H1 (cell line): ENCODE data around the gene GALNT11. TPM values are rescaled to one million over a fixed set of nuclear protein-coding genes. Genes with fewer than 3 reads are reported as not detected.

Experiments
- CTCF ChIA-PET: fragments of 300-600 bp; sonication (Branson Sonifier 250); formaldehyde crosslinking; loops from one replicate; lab custom pipeline; 2021; ENCODE audit not compliant: partially characterized antibody; lab: Charles Lee
- POLR2A ChIA-PET: fragments of 300-600 bp; sonication (Branson Sonifier 250); formaldehyde crosslinking; loops from one replicate; lab custom pipeline; 2021; ENCODE audit warnings: inconsistent platforms; ENCODE audit not compliant: partially characterized antibody; lab: Charles Lee
- DNase-seq, 2 experiments: peaks; one replicate each; pipeline versions ENCODE4 v3.0.0 to v3.0.0-alpha.2; 2010 to 2022; ENCODE audit warnings: low spot score in 2 of 2, low read depth in 1 of 2, mixed read lengths in 1 of 2
- FAIRE-seq: peaks from 2 replicates; lab custom pipeline; 2011; peaks lifted over from hg19 to GRCh38; lab: Jason Lieb, UNC
- H2AFZ ChIP-seq: 2 replicates; pipeline ENCODE4 v1.8.1; 2012; ENCODE audit warnings: low read length, inconsistent platforms
- H2AK5ac ChIP-seq: 2 replicates; pipeline ENCODE4 v1.6.1; 2013; ENCODE audit warnings: low read depth, low read length
- H2BK120ac ChIP-seq: replicated peaks from 2 replicates; pipeline ENCODE3; 2013; ENCODE audit warnings: low read depth, low read length, inconsistent platforms
- H2BK12ac ChIP-seq: 2 replicates; pipeline ENCODE4 v1.6.1; 2013; ENCODE audit warnings: low read depth, low read length
- H2BK15ac ChIP-seq: 2 replicates; pipeline ENCODE4 v1.6.1; 2013; ENCODE audit warnings: low read length
- H2BK20ac ChIP-seq: 2 replicates; pipeline ENCODE4 v1.6.1; 2013; ENCODE audit warnings: low read length
- H2BK5ac ChIP-seq: 2 replicates; pipeline ENCODE4 v1.6.1; 2013; ENCODE audit warnings: low read depth, low read length
- H3K14ac ChIP-seq: 2 replicates; pipeline ENCODE4 v1.6.1; 2013; ENCODE audit warnings: inconsistent platforms; ENCODE audit not compliant: insufficient read length
- H3K18ac ChIP-seq: 2 replicates; pipeline ENCODE4 v1.6.1; 2013; ENCODE audit warnings: low read length; ENCODE audit errors: extremely low read depth
- H3K23ac ChIP-seq: 2 replicates; pipeline ENCODE4 v1.6.1; 2013; ENCODE audit warnings: inconsistent platforms; ENCODE audit not compliant: insufficient read length
- H3K23me2 ChIP-seq: 2 replicates; pipeline ENCODE4 v1.6.1; 2013; ENCODE audit warnings: low read depth, low read length
- H3K27ac ChIP-seq: 2 replicates; pipeline ENCODE4 v1.6.1; 2011; ENCODE audit warnings: low read depth, low read length, inconsistent platforms
- H3K27me3 ChIP-seq, 4 experiments: replicated peaks in 1 of 4; 1 replicate in 1 of 4; 2 replicates in 3 of 4; pipeline versions ENCODE4 v1.6.1 to v1.8.1; 2011 to 2013; ENCODE audit warnings: low read length in 3 of 4, mild to moderate bottlenecking in 3 of 4, inconsistent platforms in 2 of 4, mixed read lengths in 2 of 4, moderate library complexity in 1 of 4; ENCODE audit not compliant: control insufficient read depth in 3 of 4, insufficient read depth in 3 of 4; ENCODE audit errors: extremely low read depth in 1 of 4
- H3K36me3 ChIP-seq, 4 experiments: 2 replicates each; pipeline versions ENCODE4 v1.6.1 to v1.8.1; 2011 to 2013; ENCODE audit warnings: mild to moderate bottlenecking in 4 of 4, low read length in 3 of 4, moderate library complexity in 2 of 4, control low read depth in 1 of 4, inconsistent platforms in 1 of 4; ENCODE audit not compliant: insufficient read depth in 4 of 4, control insufficient read depth in 2 of 4
- H3K4ac ChIP-seq: replicated peaks from 2 replicates; pipeline ENCODE3; 2013; ENCODE audit warnings: low read length, low read depth, mixed read lengths, inconsistent platforms; ENCODE audit not compliant: insufficient read length
- H3K4me1 ChIP-seq, 4 experiments: replicated peaks in 1 of 4; 1 replicate in 1 of 4; 2 replicates in 3 of 4; pipeline versions ENCODE4 v1.6.1 to v1.8.1; 2011 to 2013; ENCODE audit warnings: low read length in 3 of 4, inconsistent platforms in 2 of 4, mixed read lengths in 1 of 4; ENCODE audit not compliant: insufficient read depth in 4 of 4, control insufficient read depth in 3 of 4
- H3K4me2 ChIP-seq, 2 experiments: 2 replicates each; pipeline versions ENCODE4 v1.6.1 to v1.8.1; 2011 to 2013; ENCODE audit warnings: low read depth in 2 of 2, low read length in 2 of 2, control low read depth in 1 of 2, inconsistent platforms in 1 of 2, mild to moderate bottlenecking in 1 of 2; ENCODE audit not compliant: insufficient read depth in 1 of 2
- H3K4me3 ChIP-seq, 4 experiments: fragments of 200-600, 300-600 bp in 1 of 4; sonication (generic), shearing (Covaris generic), sonication (Bioruptor Twin) in 1 of 4; 2 replicates each; pipeline versions ENCODE4 v1.5.1 to v1.8.1; 2011 to 2016; ENCODE audit warnings: low read length in 4 of 4, low read depth in 3 of 4, control low read depth in 2 of 4, inconsistent platforms in 2 of 4, mild to moderate bottlenecking in 2 of 4, mixed read lengths in 1 of 4, moderate library complexity in 1 of 4; ENCODE audit not compliant: insufficient read depth in 2 of 4; ENCODE audit errors: extremely low read depth in 1 of 4
- H3K56ac ChIP-seq: replicated peaks from 2 replicates; pipeline ENCODE3; 2013; ENCODE audit warnings: low read depth, mild to moderate bottlenecking, mixed read lengths, low read length, inconsistent platforms; ENCODE audit not compliant: insufficient read length
- H3K79me1 ChIP-seq: 2 replicates; pipeline ENCODE4 v1.6.1; 2013; ENCODE audit warnings: low read depth, low read length, control low read depth
- H3K79me2 ChIP-seq, 2 experiments: 2 replicates each; pipeline versions ENCODE4 v1.6.1 to v1.8.1; 2012 to 2013; ENCODE audit warnings: low read length in 2 of 2, mild to moderate bottlenecking in 2 of 2, inconsistent platforms in 1 of 2; ENCODE audit not compliant: insufficient read depth in 2 of 2, control insufficient read depth in 1 of 2
- H3K9ac ChIP-seq, 4 experiments: replicated peaks in 1 of 4; 1 replicate in 1 of 4; 2 replicates in 3 of 4; pipeline versions ENCODE4 v1.6.1 to v1.8.1; 2011 to 2013; ENCODE audit warnings: low read depth in 3 of 4, low read length in 3 of 4, control low read depth in 2 of 4, mild to moderate bottlenecking in 2 of 4, moderate library complexity in 2 of 4, inconsistent platforms in 1 of 4; ENCODE audit errors: extremely low read depth in 1 of 4
- H3K9me3 ChIP-seq, 2 experiments: 2 replicates each; pipeline versions ENCODE4 v1.6.1 to v1.8.1; 2012 to 2013; ENCODE audit warnings: mild to moderate bottlenecking in 2 of 2, moderate library complexity in 2 of 2, control low read depth in 1 of 2, inconsistent platforms in 1 of 2, low read depth in 1 of 2, low read length in 1 of 2, mixed read lengths in 1 of 2; ENCODE audit not compliant: insufficient read depth in 2 of 2
- H4K20me1 ChIP-seq, 2 experiments: replicated peaks in 1 of 2; 2 replicates each; pipeline versions ENCODE3 to v1.8.1; 2011 to 2013; ENCODE audit warnings: inconsistent platforms in 2 of 2, low read length in 2 of 2, mild to moderate bottlenecking in 1 of 2; ENCODE audit not compliant: insufficient read depth in 2 of 2, control insufficient read depth in 1 of 2
- H4K5ac ChIP-seq: 2 replicates; pipeline ENCODE4 v1.6.1; 2013; ENCODE audit warnings: low read length, low read depth, mixed read lengths, inconsistent platforms; ENCODE audit not compliant: insufficient read length
- H4K8ac ChIP-seq: 2 replicates; pipeline ENCODE4 v1.8.0; 2013; ENCODE audit warnings: mild to moderate bottlenecking, moderate library complexity, low read length, inconsistent platforms; ENCODE audit not compliant: insufficient read depth; ENCODE audit errors: extremely low read depth
- H4K91ac ChIP-seq: replicated peaks from 2 replicates; pipeline ENCODE3; 2013; ENCODE audit warnings: low read length, mixed read lengths, inconsistent platforms; ENCODE audit not compliant: insufficient read length
- CHD1 ChIP-seq: IDR thresholded peaks from 2 replicates; pipeline ENCODE4 v1.6.1; 2012; ENCODE audit warnings: low read depth, low read length, improper control_type of control experiment
- CHD2 ChIP-seq: IDR thresholded peaks from 2 replicates; pipeline ENCODE4 v1.6.1; 2012; ENCODE audit warnings: low read length, improper control_type of control experiment
- CREB1 ChIP-seq: IDR thresholded peaks from 2 replicates; pipeline ENCODE4 v1.6.1; 2012; ENCODE audit warnings: inconsistent platforms
- E2F6 ChIP-seq: IDR thresholded peaks from 2 replicates; pipeline ENCODE4 v1.6.1; 2012; ENCODE audit warnings: inconsistent platforms
- HDAC6 ChIP-seq: IDR thresholded peaks from one replicate; pipeline ENCODE4 v1.7.1; 2012; ENCODE audit warnings: low read depth, mild to moderate bottlenecking, inconsistent platforms, low read length, moderate library complexity
- KDM1A ChIP-seq: fragments of 200-600, 300-600 bp; sonication (generic); IDR thresholded peaks from 2 replicates; pipeline ENCODE4 v1.7.1; 2016; ENCODE audit warnings: mild to moderate bottlenecking, low read length, borderline replicate concordance
- POLR2A ChIP-seq, 2 experiments: IDR thresholded peaks; 1 replicate in 1 of 2; 2 replicates in 1 of 2; pipeline ENCODE4 v1.6.1; 2011; ENCODE audit warnings: low read depth in 2 of 2, low read length in 2 of 2, mild to moderate bottlenecking in 2 of 2; ENCODE audit errors: control extremely low read depth in 1 of 2
- RFX5 ChIP-seq: IDR thresholded peaks from 2 replicates; pipeline ENCODE4 v1.6.1; 2011; ENCODE audit warnings: low read depth, low read length, improper control_type of control experiment, borderline replicate concordance
- RXRA ChIP-seq: IDR thresholded peaks from 2 replicates; pipeline ENCODE4 v1.6.1; 2011; ENCODE audit warnings: low read depth, mild to moderate bottlenecking, low read length, moderate library complexity; ENCODE audit not compliant: insufficient read depth
- SIN3A ChIP-seq, 2 experiments: IDR thresholded peaks in 1 of 2; conservative IDR thresholded peaks in 1 of 2; 2 replicates each; pipeline ENCODE4 v1.6.1; 2011 to 2012; ENCODE audit warnings: low read length in 2 of 2, improper control_type of control experiment in 1 of 2, low read depth in 1 of 2, mild to moderate bottlenecking in 1 of 2
- SP4 ChIP-seq: IDR thresholded peaks from 2 replicates; pipeline ENCODE4 v1.6.1; 2012; ENCODE audit warnings: low read length, inconsistent platforms
- TAF1 ChIP-seq: IDR thresholded peaks from 2 replicates; pipeline ENCODE4 v1.6.1; 2011; ENCODE audit warnings: mild to moderate bottlenecking, low read depth, low read length
- USF2 ChIP-seq: IDR thresholded peaks from 2 replicates; pipeline ENCODE4 v1.6.1; 2011; ENCODE audit warnings: low read length, improper control_type of control experiment
- polyA plus RNA-seq, 7 experiments: library from polyadenylated mRNA; depleted of rRNA in 3 of 7; stranded (reverse) in 5 of 7; unstranded in 2 of 7; fragments of >200 nt in 5 of 7; fragments of 200-250 nt in 2 of 7; gene quantifications; 1 replicate in 5 of 7; 2 replicates in 1 of 7; 4 replicates in 1 of 7; pipeline versions ENCODE4 v1.2.1 to v1.2.3, GENCODE V29; 2011 to 2013; ENCODE audit warnings: missing spikeins in 2 of 7, mixed read lengths in 2 of 7
- total RNA-seq: library from RNA; stranded (reverse); fragmentation: NEBNext Ultra II Directional; extraction: Animal tissue kit (Norgen Biotek cat#: 25700); gene quantifications from 2 replicates; pipeline ENCODE4 v1.2.1, GENCODE V29; 2021

GALNT11 gene
- total and polyA plus RNA-seq, 2 of the 8 experiments (the other 6 are each of a cell fraction or from before 2014, with no cell fraction given) = 20.5 to 23.2 TPM

GRCh38 chr7:152161171-152161570 lies 135.7 kb downstream of the GALNT11 start:
- H3K79me2 ChIP-seq = no peaks in the 10 kb centered on the region
- H3K36me3 ChIP-seq = peaks cover 11 to 56% (median 23%) of the 10 kb centered on the region in 4 experiments; a peak in 7 of 8 replicates
- H3K4me3 ChIP-seq = no peak overlapping the region
- H3K79me1 ChIP-seq = no peaks in the 10 kb centered on the region
- no peak overlapping the region for H3K9ac ChIP-seq
- H4K20me1 ChIP-seq = peaks cover 1 to 4% of the 10 kb centered on the region in 2 experiments
- no peak overlapping the region for H3K23ac ChIP-seq
- no peak overlapping the region for H3K27ac ChIP-seq
- H3K9me3 ChIP-seq = no peaks in the 10 kb centered on the region
- H2BK5ac ChIP-seq = no peak overlapping the region
- H3K18ac ChIP-seq = no peak overlapping the region
- no peaks in the 10 kb centered on the region for H3K23me2 ChIP-seq
- no peak overlapping the region for H3K4ac ChIP-seq
- no peak overlapping the region for H2BK15ac ChIP-seq
- H3K27me3 ChIP-seq = no peaks in the 10 kb centered on the region
- no peak overlapping the region for H4K5ac ChIP-seq
- H3K56ac ChIP-seq = no peak overlapping the region
- CTCF ChIA-PET = interaction anchor here (1.2 to 2.4 kb wide), 2 partner anchors 17 to 18 kb away, joined by 3 to 6 read pairs; no protein-coding TSS in a partner anchor
- POLR2A ChIA-PET = no interaction called here
- DNase-seq (no peak), FAIRE-seq (no peak)
- no peak overlapping the region for H2AK5ac ChIP-seq
- no peak for TF ChIP-seq RXRA
- no peak for TF ChIP-seq POLR2A (IDR thresholded peaks at IDR 0.05; ENCODE audit: control extremely low read depth in 1 of 2, low read depth in 2 of 2, low read length in 2 of 2)
- TF ChIP-seq E2F6 = no peak
- no peak for TF ChIP-seq HDAC6
- TF ChIP-seq CHD1 = no peak
- no peak for TF ChIP-seq TAF1
- no peak for TF ChIP-seq USF2
- no peak for TF ChIP-seq CHD2
- no peak for TF ChIP-seq RFX5
- TF ChIP-seq SP4 = no peak
- no peak for TF ChIP-seq CREB1
- TF ChIP-seq SIN3A (conservative IDR thresholded peaks at IDR 0.05 in 1 of 2, IDR thresholded peaks at IDR 0.05 in 1 of 2; ENCODE audit: low read depth in 1 of 2, low read length in 2 of 2) = no peak
- no peak for TF ChIP-seq KDM1A
- no peak overlapping the region for H3K4me2 ChIP-seq
- no peak overlapping the region for H4K91ac ChIP-seq
- no peak overlapping the region for H2BK20ac ChIP-seq
- no peak overlapping the region for H3K14ac ChIP-seq
- H2AFZ ChIP-seq = no peak overlapping the region
- H3K4me1 ChIP-seq = no peaks in the 10 kb centered on the region
- no peak overlapping the region for H2BK12ac ChIP-seq
- H4K8ac ChIP-seq = no peak overlapping the region
- H2BK120ac ChIP-seq = no peak overlapping the region
